ENCODE results near the gene RPL13.

GRCh38 chr16:89565506-89566372 is 5.3 kb downstream of the RPL13 start:
- TF ChIP-seq POLR2AphosphoS5 (IDR thresholded peaks at IDR 0.05; ENCODE audit: borderline replicate concordance, low read depth, low read length) (peak; percentile 33; the same call in 1 of the 2 replicates), EZH2 (IDR thresholded peaks at IDR 0.05) (no peak), FOXP2 (optimal IDR thresholded peaks at IDR 0.05; ENCODE audit: control extremely low read depth, extremely low read length, insufficient read depth) (no peak)

Data from SK-N-MC (cell line).